HG03175 (cell line): ENCODE results near the gene PDGFA.

Source experiments
- ATAC-seq: cut with Tn5 transposase; IDR thresholded peaks from one replicate; pipeline ENCODE4 v1.9.1; 2021; ENCODE audit warnings: mild to moderate bottlenecking, moderate library complexity; ENCODE audit not compliant: unreplicated experiment

The PDGFA gene

GRCh38 chr7:505171-505570, 14.5 kb downstream of the PDGFA start:
- no peak for ATAC-seq

GRCh38 chr7:504221-505111, 15.2 kb downstream of the PDGFA start:
- no peak for ATAC-seq

- ATAC-seq, result no peak
Measured at GRCh38 chr7:503575-504111, 16.0 kb downstream of the PDGFA start.

GRCh38 chr7:502296-502695, 17.4 kb downstream of the PDGFA start:
- ATAC-seq, result no peak

- ATAC-seq, result no peak
Measured at GRCh38 chr7:501526-501925, 18.1 kb downstream of the PDGFA start.

- ATAC-seq, result no peak
Measured at GRCh38 chr7:500521-501420, 18.9 kb downstream of the PDGFA start.

GRCh38 chr7:499853-500485, 19.7 kb downstream of the PDGFA start:
- no peak for ATAC-seq

GRCh38 chr7:498678-499641, 20.7 kb downstream of the PDGFA start:
- ATAC-seq, result no peak

- ATAC-seq, result no peak
Measured at GRCh38 chr7:497946-498655, 21.5 kb downstream of the PDGFA start.

- no peak for ATAC-seq
Measured at GRCh38 chr7:497346-497745, 22.3 kb downstream of the PDGFA start.

GRCh38 chr7:496528-497295, 22.9 kb downstream of the PDGFA start:
- no peak for ATAC-seq

- no peak for ATAC-seq
Measured at GRCh38 chr7:495761-496321, 23.8 kb downstream of the PDGFA start.

- ATAC-seq, result no peak
Measured at GRCh38 chr7:495326-495725, 24.3 kb downstream of the PDGFA start.

GRCh38 chr7:494906-495305, 24.7 kb downstream of the PDGFA start:
- ATAC-seq, result no peak

GRCh38 chr7:494259-494687, 25.4 kb downstream of the PDGFA start:
- ATAC-seq, result no peak

- no peak for ATAC-seq
Measured at GRCh38 chr7:493661-494251, 25.9 kb downstream of the PDGFA start.

GRCh38 chr7:492714-493065, 27.0 kb downstream of the PDGFA start:
- no peak for ATAC-seq
